HEK293 (cell line): ENCODE measurements around the gene PTH1R.

ENCODE experiments used
- IKZF3 ChIP-seq: fragments of 450-650 bp; IDR thresholded peaks from 2 replicates; pipeline ENCODE4 v1.5.0; 2018; ENCODE audit warnings: missing biosample characterization, mild to moderate bottlenecking, missing genetic modification characterization, moderate library complexity
- ZFP69B ChIP-seq: fragments of 450-650 bp; formaldehyde crosslinking; IDR thresholded peaks from 2 replicates; pipeline ENCODE4 v1.5.1; 2016; ENCODE audit warnings: missing biosample characterization, missing genetic modification characterization
- ZNF510 ChIP-seq: fragments of 450-650 bp; formaldehyde crosslinking; IDR thresholded peaks from 2 replicates; pipeline ENCODE4 v1.5.1; 2018; ENCODE audit warnings: mild to moderate bottlenecking, missing genetic modification characterization, missing biosample characterization; ENCODE audit not compliant: insufficient replicate concordance
- TF ChIP-seq, protein P1 (sequence below): fragments of 450-650 bp; formaldehyde crosslinking; IDR thresholded peaks from 2 replicates; pipeline ENCODE4 v1.5.1; 2016; ENCODE audit warnings: missing biosample characterization, missing genetic modification characterization
- TF ChIP-seq, protein P2 (sequence below): fragments of 450-650 bp; formaldehyde crosslinking; IDR thresholded peaks from 2 replicates; pipeline ENCODE4 v1.5.1; 2016; ENCODE audit warnings: missing biosample characterization, missing genetic modification characterization

DNA sequence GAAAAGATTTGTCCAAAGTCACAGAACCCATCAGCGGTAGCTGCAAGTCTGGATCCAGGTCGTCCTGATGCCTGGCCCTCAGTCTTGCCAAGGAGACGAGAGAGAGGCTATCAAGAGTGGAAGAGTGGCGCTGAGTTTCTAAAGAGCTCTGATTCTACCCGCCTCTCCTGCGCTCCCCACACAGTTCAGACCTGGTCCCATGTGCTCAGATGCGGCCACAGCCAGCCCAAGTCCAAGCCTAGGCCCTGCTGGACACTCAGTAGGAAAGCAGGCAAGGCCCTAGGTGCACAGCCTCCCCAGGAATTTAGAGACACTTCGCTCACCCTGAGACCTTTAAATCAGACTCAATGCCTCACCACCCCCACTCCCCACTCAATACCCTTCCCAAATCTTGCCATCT, 66.7 kb downstream of the PTH1R start:
- TF ChIP-seq ZNF510 (no peak), IKZF3 (tag by site-specific recombination) (no peak), ZFP69B (tag by site-specific recombination) (no peak)
- TF ChIP-seq, protein P1, sequence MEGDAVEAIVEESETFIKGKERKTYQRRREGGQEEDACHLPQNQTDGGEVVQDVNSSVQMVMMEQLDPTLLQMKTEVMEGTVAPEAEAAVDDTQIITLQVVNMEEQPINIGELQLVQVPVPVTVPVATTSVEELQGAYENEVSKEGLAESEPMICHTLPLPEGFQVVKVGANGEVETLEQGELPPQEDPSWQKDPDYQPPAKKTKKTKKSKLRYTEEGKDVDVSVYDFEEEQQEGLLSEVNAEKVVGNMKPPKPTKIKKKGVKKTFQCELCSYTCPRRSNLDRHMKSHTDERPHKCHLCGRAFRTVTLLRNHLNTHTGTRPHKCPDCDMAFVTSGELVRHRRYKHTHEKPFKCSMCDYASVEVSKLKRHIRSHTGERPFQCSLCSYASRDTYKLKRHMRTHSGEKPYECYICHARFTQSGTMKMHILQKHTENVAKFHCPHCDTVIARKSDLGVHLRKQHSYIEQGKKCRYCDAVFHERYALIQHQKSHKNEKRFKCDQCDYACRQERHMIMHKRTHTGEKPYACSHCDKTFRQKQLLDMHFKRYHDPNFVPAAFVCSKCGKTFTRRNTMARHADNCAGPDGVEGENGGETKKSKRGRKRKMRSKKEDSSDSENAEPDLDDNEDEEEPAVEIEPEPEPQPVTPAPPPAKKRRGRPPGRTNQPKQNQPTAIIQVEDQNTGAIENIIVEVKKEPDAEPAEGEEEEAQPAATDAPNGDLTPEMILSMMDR (tag by site-specific recombination) = no peak
- TF ChIP-seq, protein P2, sequence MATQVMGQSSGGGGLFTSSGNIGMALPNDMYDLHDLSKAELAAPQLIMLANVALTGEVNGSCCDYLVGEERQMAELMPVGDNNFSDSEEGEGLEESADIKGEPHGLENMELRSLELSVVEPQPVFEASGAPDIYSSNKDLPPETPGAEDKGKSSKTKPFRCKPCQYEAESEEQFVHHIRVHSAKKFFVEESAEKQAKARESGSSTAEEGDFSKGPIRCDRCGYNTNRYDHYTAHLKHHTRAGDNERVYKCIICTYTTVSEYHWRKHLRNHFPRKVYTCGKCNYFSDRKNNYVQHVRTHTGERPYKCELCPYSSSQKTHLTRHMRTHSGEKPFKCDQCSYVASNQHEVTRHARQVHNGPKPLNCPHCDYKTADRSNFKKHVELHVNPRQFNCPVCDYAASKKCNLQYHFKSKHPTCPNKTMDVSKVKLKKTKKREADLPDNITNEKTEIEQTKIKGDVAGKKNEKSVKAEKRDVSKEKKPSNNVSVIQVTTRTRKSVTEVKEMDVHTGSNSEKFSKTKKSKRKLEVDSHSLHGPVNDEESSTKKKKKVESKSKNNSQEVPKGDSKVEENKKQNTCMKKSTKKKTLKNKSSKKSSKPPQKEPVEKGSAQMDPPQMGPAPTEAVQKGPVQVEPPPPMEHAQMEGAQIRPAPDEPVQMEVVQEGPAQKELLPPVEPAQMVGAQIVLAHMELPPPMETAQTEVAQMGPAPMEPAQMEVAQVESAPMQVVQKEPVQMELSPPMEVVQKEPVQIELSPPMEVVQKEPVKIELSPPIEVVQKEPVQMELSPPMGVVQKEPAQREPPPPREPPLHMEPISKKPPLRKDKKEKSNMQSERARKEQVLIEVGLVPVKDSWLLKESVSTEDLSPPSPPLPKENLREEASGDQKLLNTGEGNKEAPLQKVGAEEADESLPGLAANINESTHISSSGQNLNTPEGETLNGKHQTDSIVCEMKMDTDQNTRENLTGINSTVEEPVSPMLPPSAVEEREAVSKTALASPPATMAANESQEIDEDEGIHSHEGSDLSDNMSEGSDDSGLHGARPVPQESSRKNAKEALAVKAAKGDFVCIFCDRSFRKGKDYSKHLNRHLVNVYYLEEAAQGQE = no peak
